ENCODE results near the gene CRAMP1. TPM values are rescaled to one million over a fixed set of nuclear protein-coding genes. Genes with fewer than 3 reads are reported as not detected.
"Not testable (repeated sequence)": the region's sequence is repeated elsewhere in the genome, so short reads cannot be mapped to it uniquely, and the experiment has no call there.

Gene CRAMP1
- total RNA-seq, 8 experiments from 2014 or later: 7.0 to 24.8 (median 11.0) TPM

DNA sequence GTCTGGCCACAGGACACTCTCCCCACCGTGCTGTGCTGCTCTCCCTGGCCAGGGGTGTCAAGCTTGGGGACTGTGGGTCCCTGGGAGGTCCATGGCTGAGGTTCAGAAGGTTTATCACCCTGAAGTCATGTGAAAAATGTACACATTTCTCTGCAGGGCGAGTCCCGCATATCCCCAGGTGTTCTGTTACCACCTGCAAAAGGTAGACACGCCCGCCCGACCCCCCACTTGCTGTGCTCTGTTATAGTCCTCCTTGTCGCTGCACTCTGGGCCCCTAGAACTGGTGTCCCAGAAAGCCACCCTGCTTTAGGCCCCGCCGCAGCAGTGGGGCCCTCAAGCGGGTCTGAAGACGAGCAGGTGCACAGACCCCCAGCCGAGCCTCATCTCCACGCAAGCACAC is 77.7 kb downstream of the CRAMP1 start:
- no peak overlapping the region for H3K27ac ChIP-seq

DNA sequence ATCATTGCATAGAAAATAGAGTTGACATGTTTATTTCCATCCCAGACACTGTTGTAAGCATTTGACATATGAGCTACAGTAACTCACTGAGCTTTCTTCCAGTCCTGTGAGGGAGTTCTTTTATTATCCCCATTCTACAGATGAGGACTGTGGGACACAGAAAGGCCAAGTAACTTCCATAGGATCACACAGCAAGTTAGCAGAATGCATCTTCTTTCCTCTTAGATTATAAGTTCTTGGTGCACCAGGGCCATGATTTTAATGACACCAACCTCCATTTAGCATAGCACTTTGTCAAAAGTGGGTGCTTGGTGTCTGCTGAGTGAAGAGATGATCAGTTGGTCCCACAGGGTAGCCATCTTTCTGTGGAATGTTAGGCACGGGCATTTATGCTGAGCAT is 78.7 kb downstream of the CRAMP1 start:
- no peak for ATAC-seq (replicated peaks in 6 of 8)
- 60 to 100% (median 100%) methylated on average over 1 of the region's 1 CpG; no CpG with 5 or more reads in 4 of the 10 experiments for WGBS, 10 experiments
- Histone ChIP-seq H3K27ac (no peak overlapping the region), H3K4me1 (replicated peaks in 1 of 2) (no peaks in the 10 kb centered on the region), H3K4me3 (no peak overlapping the region)
- in situ Hi-C loops (cut with MboI; ENCODE audit: low pct_unique_long_range_greater_than_20kb in 2 of 9, low sequenced_read_pairs in 9 of 9, unreplicated experiment in 9 of 9): no loop called here

More for the DNA sequence above, 77.7 kb downstream of the CRAMP1 start:
- no peaks in the 10 kb centered on the region for H3K4me1 ChIP-seq (replicated peaks in 1 of 2)
- WGBS, 10 experiments: 83 to 100% (median 99%) methylated on average over 1 to 6 of the region's 13 CpGs; no CpG with 5 or more reads in 6 of the 10 experiments
- in situ Hi-C loops (cut with MboI; ENCODE audit: low pct_unique_long_range_greater_than_20kb in 2 of 9, low sequenced_read_pairs in 9 of 9, unreplicated experiment in 9 of 9): no loop called here
- no peak for ATAC-seq (replicated peaks in 6 of 8)
- no peak overlapping the region for H3K4me3 ChIP-seq

DNA sequence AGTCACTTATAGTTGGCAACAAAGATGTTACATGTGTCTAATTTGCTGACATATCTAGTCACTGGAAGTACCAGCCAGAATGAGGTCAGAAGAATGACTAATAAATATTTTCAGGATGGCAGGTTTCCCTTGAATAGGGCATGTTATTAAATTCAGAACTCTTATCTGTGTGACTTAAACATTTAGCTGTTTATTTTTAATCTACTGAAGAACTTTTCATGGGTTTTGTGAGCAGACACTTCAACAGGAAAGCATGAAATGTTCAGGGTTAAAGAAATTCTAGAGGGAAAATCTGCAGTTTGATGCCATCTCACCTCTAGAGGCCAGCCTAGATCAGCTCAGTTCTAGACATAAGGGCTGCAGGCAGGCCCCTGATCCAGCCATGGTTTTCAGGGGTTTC is 79.1 kb downstream of the CRAMP1 start:
- Histone ChIP-seq H3K4me3 (no peak overlapping the region), H3K4me1 (replicated peaks in 1 of 2) (no peaks in the 10 kb centered on the region), H3K27ac (no peak overlapping the region)
- no peak for ATAC-seq (replicated peaks in 6 of 8)
- in situ Hi-C loops (cut with MboI; ENCODE audit: low pct_unique_long_range_greater_than_20kb in 2 of 9, low sequenced_read_pairs in 9 of 9, unreplicated experiment in 9 of 9): no loop called here

DNA sequence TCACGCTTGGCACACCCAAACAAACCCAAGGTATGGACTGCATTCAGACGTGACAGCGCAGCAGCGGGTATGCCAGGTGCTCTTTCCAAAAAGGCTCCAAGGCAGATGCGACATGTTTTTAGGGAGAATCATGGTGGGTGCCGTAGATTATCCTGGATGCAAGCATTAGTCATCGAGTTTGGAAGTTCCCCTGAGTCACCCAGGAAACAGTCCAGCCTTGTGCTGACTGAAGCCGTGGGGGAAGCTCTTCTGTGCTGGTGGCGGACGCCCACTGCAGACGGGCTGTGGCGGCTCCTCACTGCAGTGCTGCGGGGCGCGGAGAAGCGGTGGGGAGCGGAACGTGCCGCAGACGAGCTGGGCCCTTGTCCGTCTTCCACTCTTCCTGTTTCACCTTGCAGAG is 79.8 kb downstream of the CRAMP1 start:
- H3K27ac ChIP-seq: no peak overlapping the region
- in situ Hi-C loops (cut with MboI; ENCODE audit: low pct_unique_long_range_greater_than_20kb in 2 of 9, low sequenced_read_pairs in 9 of 9, unreplicated experiment in 9 of 9): no loop called here
- ATAC-seq (replicated peaks in 6 of 8): no peak
- WGBS, 10 experiments: 60 to 100% (median 91%) methylated on average over 1 to 9 of the region's 21 CpGs; no CpG with 5 or more reads in 6 of the 10 experiments
- no peak overlapping the region for H3K4me3 ChIP-seq
- H3K4me1 ChIP-seq (replicated peaks in 1 of 2): no peaks in the 10 kb centered on the region

DNA sequence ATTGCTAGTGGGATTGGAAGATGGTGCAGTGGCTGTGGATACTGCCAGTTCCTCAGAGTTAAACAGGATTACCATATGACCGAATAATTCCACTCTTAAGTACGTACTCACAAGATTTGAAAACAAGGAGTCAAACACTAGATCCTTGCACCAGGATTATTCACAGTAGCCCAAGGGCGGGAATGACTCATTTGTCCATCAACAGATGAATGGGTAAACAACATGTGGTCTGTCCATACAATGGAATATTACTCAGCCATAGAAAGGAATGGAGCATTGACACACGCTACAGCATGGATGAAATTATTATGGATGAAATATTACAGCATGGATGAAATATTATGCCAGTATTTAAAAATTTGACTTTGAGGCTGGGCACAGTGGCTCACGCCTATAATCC is 84.7 kb downstream of the CRAMP1 start:
- ATAC-seq (replicated peaks in 6 of 8): peak in 3 of 8 experiments; percentile 25 to 57 (median 50)
- in situ Hi-C loops (cut with MboI; ENCODE audit: low pct_unique_long_range_greater_than_20kb in 2 of 9, low sequenced_read_pairs in 9 of 9, unreplicated experiment in 9 of 9): no loop called here
- Histone ChIP-seq H3K27ac (no peak overlapping the region), H3K4me3 (no peak overlapping the region), H3K4me1 (replicated peaks in 1 of 2) (no peaks in the 10 kb centered on the region)
- 78 to 100% (median 90%) methylated on average over 1 to 5 of the region's 5 CpGs; no CpG with 5 or more reads in 2 of the 10 experiments for WGBS, 10 experiments

DNA sequence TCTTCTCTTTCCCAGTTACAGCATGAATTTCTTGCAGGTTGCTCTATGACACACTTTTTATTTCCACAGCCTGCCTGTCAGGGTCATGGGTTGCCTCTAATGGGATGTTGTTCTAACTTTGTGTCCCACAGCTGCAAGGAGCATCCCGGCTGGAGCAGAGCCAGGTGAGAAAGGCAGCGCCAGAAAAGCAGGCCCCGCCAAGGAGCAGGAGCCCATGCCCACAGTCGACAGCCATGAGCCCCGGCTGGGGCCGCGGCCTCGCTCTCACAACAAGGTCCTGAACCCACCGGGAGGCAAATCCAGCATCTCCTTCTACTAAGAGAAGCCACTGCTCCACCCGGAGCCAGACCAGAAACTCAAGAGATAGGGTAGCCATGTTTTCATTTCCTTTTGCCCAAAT is 86.5 kb downstream of the CRAMP1 start:
- WGBS, 10 experiments: 95 to 100% (median 100%) methylated on average over 1 to 7 of the region's 10 CpGs; no CpG with 5 or more reads in 4 of the 10 experiments
- in situ Hi-C loops (cut with MboI; ENCODE audit: low pct_unique_long_range_greater_than_20kb in 2 of 9, low sequenced_read_pairs in 9 of 9, unreplicated experiment in 9 of 9): no loop called here

DNA sequence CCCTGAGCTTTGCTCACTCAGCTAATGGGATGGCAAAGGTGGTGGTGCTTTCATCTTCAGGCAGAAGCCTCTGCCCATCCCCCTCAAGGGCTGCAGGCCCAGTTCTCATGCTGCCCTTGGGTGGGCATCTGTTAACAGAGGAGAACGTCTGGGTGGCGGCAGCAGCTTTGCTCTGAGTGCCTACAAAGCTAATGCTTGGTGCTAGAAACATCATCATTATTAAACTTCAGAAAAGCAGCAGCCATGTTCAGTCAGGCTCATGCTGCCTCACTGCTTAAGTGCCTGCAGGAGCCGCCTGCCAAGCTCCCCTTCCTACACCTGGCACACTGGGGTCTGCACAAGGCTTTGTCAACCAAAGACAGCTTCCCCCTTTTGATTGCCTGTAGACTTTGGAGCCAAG is 88.1 kb downstream of the CRAMP1 start:
- Histone ChIP-seq H3K4me1 (replicated peaks in 1 of 2) (peaks cover 0 to 5% of the 10 kb centered on the region in 2 donors), H3K4me3 (no peak overlapping the region), H3K27ac (no peak overlapping the region)
- ATAC-seq (replicated peaks in 6 of 8): no peak
- WGBS, 10 experiments: 100% methylated on average over 1 to 2 of the region's 3 CpGs; no CpG with 5 or more reads in 6 of the 10 experiments
- in situ Hi-C loops (cut with MboI; ENCODE audit: low pct_unique_long_range_greater_than_20kb in 2 of 9, low sequenced_read_pairs in 9 of 9, unreplicated experiment in 9 of 9): no loop called here

More for the DNA sequence above, 86.5 kb downstream of the CRAMP1 start:
- no peak overlapping the region for H3K4me3 ChIP-seq
- H3K4me1 ChIP-seq (replicated peaks in 1 of 2): no peaks in the 10 kb centered on the region
- ATAC-seq (replicated peaks in 6 of 8): no peak
- H3K27ac ChIP-seq: no peak overlapping the region

DNA sequence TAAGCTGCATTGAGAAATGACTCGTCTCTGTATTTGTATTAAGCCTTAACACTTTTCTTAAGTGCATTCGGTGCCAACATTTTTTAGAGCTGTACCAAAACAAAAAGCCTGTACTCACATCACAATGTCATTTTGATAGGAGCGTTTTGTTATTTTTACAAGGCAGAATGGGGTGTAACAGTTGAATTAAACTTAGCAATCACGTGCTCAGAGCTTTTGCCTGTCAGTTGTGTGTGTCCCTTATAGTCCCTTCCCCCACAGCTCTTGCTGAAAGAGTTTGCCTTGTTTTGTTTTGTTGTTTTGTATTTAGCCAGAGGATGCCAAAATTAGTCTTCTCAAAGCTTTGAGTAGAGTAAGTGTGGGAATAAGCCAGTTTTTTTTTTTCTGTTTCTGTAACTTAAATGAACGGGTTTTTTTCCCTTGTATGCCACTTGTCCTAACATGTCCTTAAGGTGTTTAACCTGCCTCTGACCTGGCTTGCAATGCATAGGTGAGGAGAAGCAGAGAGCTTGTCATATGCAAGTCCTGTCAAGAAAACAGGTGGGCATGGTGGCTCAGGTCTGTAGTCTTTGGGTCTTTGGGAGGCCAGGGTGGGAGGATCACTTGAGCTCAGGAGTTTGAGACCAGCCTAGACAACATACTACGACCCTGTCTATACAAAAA is 89.2 kb downstream of the CRAMP1 start:
- ATAC-seq (replicated peaks in 6 of 8): no peak
- Histone ChIP-seq H3K4me1 (replicated peaks in 1 of 2) (peaks cover 0 to 5% of the 10 kb centered on the region in 2 donors), H3K4me3 (no peak overlapping the region), H3K27ac (no peak overlapping the region)
- WGBS, 10 experiments: 79 to 100% (median 92%) methylated on average over 1 to 6 of the region's 6 CpGs
- in situ Hi-C loops (cut with MboI; ENCODE audit: low pct_unique_long_range_greater_than_20kb in 2 of 9, low sequenced_read_pairs in 9 of 9, unreplicated experiment in 9 of 9): no loop called here

DNA sequence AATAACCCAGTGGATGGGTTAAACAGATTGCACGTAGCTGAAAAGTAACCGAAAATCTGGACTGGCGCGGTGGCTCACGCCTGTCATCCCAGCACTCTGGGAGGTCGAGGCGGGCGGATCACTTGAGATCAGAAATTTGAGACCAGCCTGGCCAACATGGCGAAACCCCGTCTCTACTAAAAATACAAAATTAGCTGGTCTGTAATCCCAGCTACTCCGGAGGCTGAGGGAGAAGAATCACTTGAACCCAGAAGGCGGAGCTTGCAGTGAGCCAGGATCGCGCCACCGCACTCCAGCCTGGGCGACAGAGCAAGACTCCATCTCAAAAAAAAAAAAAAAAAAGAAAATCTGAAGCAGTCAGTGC is 93.1 kb downstream of the CRAMP1 start:
- Histone ChIP-seq H3K4me1 (replicated peaks in 1 of 2) (peaks cover 11 to 17% of the 10 kb centered on the region in 2 donors), H3K27ac (peak overlapping the region; percentile 81 to 84), H3K4me3 (peak overlapping the region; percentile 57 to 94 (median 68))
- in situ Hi-C loops (cut with MboI; ENCODE audit: low pct_unique_long_range_greater_than_20kb in 2 of 9, low sequenced_read_pairs in 9 of 9, unreplicated experiment in 9 of 9): not testable (repeated sequence)
- 0% methylated on average over 1 to 11 of the region's 16 CpGs; no CpG with 5 or more reads in 4 of the 10 experiments for WGBS, 10 experiments
- ATAC-seq (replicated peaks in 6 of 8): peak in 5 of 8 experiments; percentile 11 to 51 (median 30)

DNA sequence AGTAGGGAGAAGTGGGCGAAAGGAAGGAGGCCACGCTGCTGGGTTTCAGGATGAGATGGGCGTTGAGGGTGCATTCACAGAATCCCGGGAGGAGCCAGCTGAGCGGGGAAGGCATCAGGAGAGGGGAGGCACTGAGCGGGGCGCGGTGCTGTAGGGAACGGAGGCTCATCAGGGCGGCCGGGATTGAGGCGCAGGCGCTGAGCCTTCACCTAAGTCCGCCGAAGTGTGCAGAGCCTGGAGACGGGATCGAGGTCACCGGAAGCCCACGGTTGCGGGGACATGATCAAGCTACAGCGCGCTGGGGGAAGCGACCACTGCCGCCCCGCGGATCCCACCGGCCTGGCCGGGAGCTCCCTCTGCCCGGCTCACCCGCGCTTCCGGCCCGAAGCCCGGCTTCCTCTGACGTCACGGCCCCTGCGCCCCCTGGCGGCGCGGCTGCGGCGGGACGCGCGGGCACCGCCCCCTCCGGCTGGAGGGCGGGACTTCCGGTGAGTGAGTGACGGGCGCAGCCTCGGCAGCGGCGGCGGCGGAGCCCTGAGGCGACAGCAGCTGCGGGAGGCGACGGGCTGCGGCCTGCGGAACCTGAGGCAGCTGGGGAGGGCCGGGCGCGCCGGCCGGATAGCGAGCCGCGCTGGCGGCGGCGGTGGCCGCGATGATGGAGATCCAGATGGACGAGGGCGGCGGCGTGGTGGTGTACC is 93.7 kb downstream of the CRAMP1 start, which contains the start of gene MAPK8IP3:
TSS of gene MAPK8IP3 (plus strand) at position 508 of the 698 bp plus-strand sequence. CDS start at position 653, 145 bp downstream.
- ATAC-seq (replicated peaks in 6 of 8): peak; percentile 78 to 89 (median 87)
- WGBS, 10 experiments: 0 to 4% (median 0%) methylated on average over 2 to 6 of the region's 79 CpGs; no CpG with 5 or more reads in 3 of the 10 experiments
- Histone ChIP-seq H3K27ac (peak within 1 kb of the TSS; percentile 81 to 84), H3K4me1 (replicated peaks in 1 of 2) (peaks cover 11 to 17% of the 10 kb centered on the region in 2 donors), H3K4me3 (peak within 1 kb of the TSS; percentile 57 to 94 (median 68))
- in situ Hi-C loops (cut with MboI; ENCODE audit: low pct_unique_long_range_greater_than_20kb in 2 of 9, low sequenced_read_pairs in 9 of 9, unreplicated experiment in 9 of 9): no loop called here

DNA sequence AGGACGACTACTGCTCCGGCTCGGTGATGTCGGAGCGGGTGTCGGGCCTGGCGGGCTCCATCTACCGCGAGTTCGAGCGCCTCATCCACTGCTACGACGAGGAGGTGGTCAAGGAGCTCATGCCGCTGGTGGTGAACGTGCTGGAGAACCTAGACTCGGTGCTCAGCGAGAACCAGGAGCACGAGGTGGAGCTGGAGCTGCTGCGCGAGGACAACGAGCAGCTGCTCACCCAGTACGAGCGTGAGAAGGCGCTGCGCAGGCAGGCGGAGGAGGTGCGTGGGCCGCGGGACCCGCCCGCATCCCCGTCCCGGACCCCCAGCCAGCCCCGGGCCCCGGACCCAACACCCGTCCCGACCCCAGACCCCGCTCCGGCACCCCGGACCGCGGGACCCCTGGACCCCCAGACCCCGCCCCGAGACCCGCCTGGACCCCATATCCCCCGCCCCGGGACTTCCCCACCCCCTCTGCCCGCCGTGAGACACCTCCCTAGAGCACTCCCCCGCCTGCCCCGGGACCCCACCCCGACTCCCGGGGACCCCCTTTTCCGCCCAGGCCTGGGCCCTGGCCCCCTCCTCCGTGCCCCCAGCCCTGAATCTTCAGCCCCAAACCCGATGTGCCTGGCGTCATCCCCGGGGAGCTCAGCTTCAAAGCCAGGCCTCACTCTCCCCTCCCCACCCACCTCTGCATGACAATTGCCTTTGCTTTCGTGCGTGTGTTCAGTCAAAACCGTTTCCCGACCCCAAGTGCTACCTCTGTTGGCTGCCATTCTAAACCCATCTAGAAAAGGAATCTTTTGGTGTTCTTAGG is 94.4 kb downstream of the CRAMP1 start:
- ATAC-seq (replicated peaks in 6 of 8): peak; percentile 7 to 34 (median 24)
- Histone ChIP-seq H3K4me1 (replicated peaks in 1 of 2) (peaks cover 11 to 17% of the 10 kb centered on the region in 2 donors), H3K27ac (peak overlapping the region; percentile 77 to 78), H3K4me3 (peak overlapping the region; percentile 57 to 94 (median 68))
- 0 to 2% (median 0%) methylated on average over 2 to 11 of the region's 62 CpGs; no CpG with 5 or more reads in 6 of the 10 experiments for WGBS, 10 experiments
- in situ Hi-C loops (cut with MboI; ENCODE audit: low pct_unique_long_range_greater_than_20kb in 2 of 9, low sequenced_read_pairs in 9 of 9, unreplicated experiment in 9 of 9): no loop called here

DNA sequence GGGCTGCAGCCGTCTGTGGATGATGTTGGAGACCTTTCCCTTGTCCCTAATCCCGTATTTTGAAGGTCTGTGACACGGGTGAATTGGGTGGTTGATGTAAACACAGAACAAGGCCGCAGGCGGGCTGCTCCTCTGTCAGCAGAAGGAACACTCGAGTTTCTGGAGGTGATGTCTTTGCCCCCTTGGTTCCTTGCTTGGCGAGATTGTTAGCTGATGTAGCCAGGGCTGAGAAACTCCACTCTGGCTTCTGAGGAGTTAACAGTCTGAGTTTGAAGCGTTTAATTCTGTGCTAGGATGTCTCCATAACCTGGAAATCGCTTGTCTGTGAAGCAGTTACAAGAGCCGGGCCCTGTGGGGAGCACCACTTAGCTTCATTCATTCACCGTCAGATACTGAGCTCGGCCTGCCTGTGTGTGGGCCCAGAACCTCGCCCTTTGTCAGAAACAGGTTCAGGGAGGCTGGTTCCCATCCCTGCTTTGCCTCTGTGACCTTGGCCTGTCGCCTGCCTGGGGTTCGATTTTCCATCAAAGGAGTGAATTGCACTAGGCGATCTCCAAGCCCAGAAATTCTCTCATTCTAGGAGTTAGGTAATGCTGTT is 95.1 kb downstream of the CRAMP1 start:
- H3K27ac ChIP-seq: peak overlapping the region; percentile 77 to 78
- WGBS, 10 experiments: 0 to 80% (median 14%) methylated on average over 1 to 9 of the region's 16 CpGs; no CpG with 5 or more reads in 3 of the 10 experiments
- H3K4me3 ChIP-seq: peak overlapping the region; percentile 57 to 94 (median 68)
- in situ Hi-C loops (cut with MboI; ENCODE audit: low pct_unique_long_range_greater_than_20kb in 2 of 9, low sequenced_read_pairs in 9 of 9, unreplicated experiment in 9 of 9): no loop called here
- H3K4me1 ChIP-seq (replicated peaks in 1 of 2): peaks cover 11 to 17% of the 10 kb centered on the region in 2 donors
- ATAC-seq (replicated peaks in 6 of 8): no peak
